K562 (cell line): ENCODE measurements around the gene REEP6.

Experiments used
- CTCF ChIP-seq, 3 experiments: IDR thresholded peaks in 2 of 3; conservative IDR thresholded peaks in 1 of 3; 2 replicates each; pipeline ENCODE4 v1.5.1; 2011 to 2012; ENCODE audit warnings: low read length in 3 of 3, mild to moderate bottlenecking in 3 of 3, control low read depth in 2 of 3, improper control_type of control experiment in 1 of 3, inconsistent platforms in 1 of 3, low read depth in 1 of 3, mixed read lengths in 1 of 3, moderate library complexity in 1 of 3; ENCODE audit not compliant: insufficient read depth in 2 of 3
- EGR1 ChIP-seq: fragments of 450-650 bp; conservative IDR thresholded peaks from 2 replicates; pipeline ENCODE4 v1.6.1; 2017; ENCODE audit warnings: mild to moderate bottlenecking
- FOXJ3 ChIP-seq: sonication (generic); formaldehyde crosslinking; IDR thresholded peaks from 2 replicates; pipeline ENCODE4 v1.4.0; 2020; ENCODE audit warnings: mild to moderate bottlenecking, missing genetic modification reagents
- GABPA ChIP-seq: fragments of 200-800 bp; sonication (Bioruptor generic); conservative IDR thresholded peaks from 2 replicates; pipeline ENCODE4 v1.6.1; 2016; ENCODE audit warnings: low read depth, missing genetic modification characterization, missing compliant biosample characterization
- KDM4B ChIP-seq, 2 experiments: fragments of 450-650 bp in 1 of 2; sonication (generic) in 1 of 2; IDR thresholded peaks; 2 replicates each; pipeline ENCODE4 v1.6.1; 2016 to 2017; ENCODE audit warnings: borderline replicate concordance in 2 of 2, antibody characterized with exemption in 1 of 2, low read depth in 1 of 2, mild to moderate bottlenecking in 1 of 2
- NCOA6 ChIP-seq: fragments of 450-650 bp; IDR thresholded peaks from 2 replicates; pipeline ENCODE4 v1.6.1; 2017; ENCODE audit warnings: mild to moderate bottlenecking
- SMAD1 ChIP-seq: fragments of 150-350 bp; IDR thresholded peaks from 2 replicates; pipeline ENCODE4 v1.6.1; 2014; ENCODE audit warnings: low read length, low read depth; ENCODE audit not compliant: partially characterized antibody
- SREBF2 ChIP-seq: sonication (generic); formaldehyde crosslinking; IDR thresholded peaks from 2 replicates; pipeline ENCODE4 v1.4.0; 2020; ENCODE audit warnings: mild to moderate bottlenecking, missing genetic modification reagents
- TEAD2 ChIP-seq: fragments of 450-650 bp; IDR thresholded peaks from 2 replicates; pipeline ENCODE4 v1.6.1; 2016; ENCODE audit warnings: missing genetic modification characterization, control low read depth, missing compliant biosample characterization
- THRAP3 ChIP-seq: fragments of 450-650 bp; IDR thresholded peaks from 2 replicates; pipeline ENCODE4 v1.6.1; 2016; ENCODE audit warnings: mild to moderate bottlenecking, inconsistent platforms, borderline replicate concordance
- ZBTB40 ChIP-seq, 2 experiments: fragments of 450-650 bp in 1 of 2; sonication (generic) in 1 of 2; formaldehyde crosslinking in 1 of 2; IDR thresholded peaks; 2 replicates each; pipeline versions ENCODE4 v1.7.1 to v1.9.0; 2016 to 2022; ENCODE audit warnings: inconsistent platforms in 1 of 2, mild to moderate bottlenecking in 1 of 2, missing genetic modification reagents in 1 of 2
- ZFP1 ChIP-seq: fragments of 450-650 bp; formaldehyde crosslinking; IDR thresholded peaks from 2 replicates; pipeline ENCODE4 v1.4.0; 2020; ENCODE audit warnings: mild to moderate bottlenecking, mixed read lengths

GRCh38 chr19:1465191-1466016 is 25.6 kb upstream of the REEP6 start:
- TF ChIP-seq SMAD1, result no peak
- no peak for TF ChIP-seq ZBTB40 (IDR thresholded peaks at IDR 0.05)
- no peak for TF ChIP-seq ZBTB40 (CRISPR knock-in tag; IDR thresholded peaks at IDR 0.05)
- no peak for TF ChIP-seq EGR1
- TF ChIP-seq ZFP1 (CRISPR knock-in tag), result no peak
- no peak for TF ChIP-seq TEAD2
- TF ChIP-seq THRAP3, result no peak
- no peak for TF ChIP-seq NCOA6
- TF ChIP-seq GABPA (tag), result no peak
- TF ChIP-seq CTCF (IDR thresholded peaks at IDR 0.05 in 2 of 3, conservative IDR thresholded peaks at IDR 0.05 in 1 of 3; ENCODE audit: insufficient read depth in 2 of 3, low read depth in 1 of 3, low read length in 3 of 3), result no peak
- no peak for TF ChIP-seq KDM4B (IDR thresholded peaks at IDR 0.05; ENCODE audit: borderline replicate concordance in 2 of 2, low read depth in 1 of 2)
- no peak for TF ChIP-seq FOXJ3 (CRISPR knock-in tag)
- no peak for TF ChIP-seq SREBF2 (CRISPR knock-in tag)
